Frontal cortex (tissue), 4 donors: Measurements from ENCODE around the gene HLA-DPB1. TPM values are rescaled to one million over a fixed set of nuclear protein-coding genes. Genes with fewer than 3 reads are reported as not detected.
"Not testable (repeated sequence)": the region's sequence is repeated elsewhere in the genome, so short reads cannot be mapped to it uniquely, and the experiment has no call there.

Source experiments
- DNase-seq, 2 donors: peaks; one replicate each; pipeline ENCODE4 v3.0.0; 2012; ENCODE audit warnings: low spot score in 2 of 2
- FAIRE-seq: peaks from 2 replicates; lab custom pipeline; 2012; peaks lifted over from hg19 to GRCh38; lab: Jason Lieb, UNC
- total RNA-seq: library from RNA; depleted of rRNA; stranded (reverse); fragments of >200 nt; gene quantifications from one replicate; pipeline ENCODE4 v1.2.3, GENCODE V29; 2014
- donor health status: control.
- donor health status: control.
- donor health status: control.

Gene HLA-DPB1
- 2.4 TPM for total RNA-seq

DNA sequence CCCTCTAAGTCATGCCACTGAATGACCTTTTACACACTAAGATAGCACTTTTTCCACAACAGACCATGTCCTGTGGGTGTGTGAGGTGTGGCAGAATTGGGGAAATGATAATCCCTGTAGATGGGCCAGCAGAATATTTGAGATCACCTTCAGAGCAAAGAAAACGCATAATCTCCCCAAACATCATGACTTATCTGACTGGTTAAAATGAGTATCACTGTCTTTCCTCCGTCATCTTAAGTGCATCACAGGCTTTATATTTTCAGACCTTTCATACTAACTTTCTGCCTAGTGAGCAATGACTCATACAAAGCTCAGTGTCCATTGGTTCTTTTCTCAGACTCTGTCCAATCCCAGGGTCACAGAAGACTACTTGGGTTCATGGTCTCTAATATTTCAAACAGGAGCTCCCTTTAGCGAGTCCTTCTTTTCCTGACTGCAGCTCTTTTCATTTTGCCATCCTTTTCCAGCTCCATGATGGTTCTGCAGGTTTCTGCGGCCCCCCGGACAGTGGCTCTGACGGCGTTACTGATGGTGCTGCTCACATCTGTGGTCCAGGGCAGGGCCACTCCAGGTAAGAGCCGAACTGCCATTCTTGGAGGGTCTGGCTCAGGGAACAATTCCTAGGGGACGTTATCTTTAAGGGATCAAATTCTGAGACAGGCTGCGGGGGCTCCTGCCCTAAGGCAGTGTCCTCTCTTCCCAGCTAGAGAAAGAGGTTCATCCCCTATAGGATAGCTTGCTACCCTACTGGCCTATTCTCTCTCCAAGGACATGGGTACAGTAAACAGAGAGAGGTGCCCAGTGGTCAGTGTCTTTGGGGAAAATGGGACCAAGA lies at the start of gene HLA-DPB1:
Gene HLA-DPB1, plus strand, starts transcription at position 423 of the 838 bp plus-strand sequence. Its CDS starts 52 bp downstream, at position 475.
- DNase-seq (peak in 1 of 2 donors; percentile 57), FAIRE-seq (no peak)

DNA sequence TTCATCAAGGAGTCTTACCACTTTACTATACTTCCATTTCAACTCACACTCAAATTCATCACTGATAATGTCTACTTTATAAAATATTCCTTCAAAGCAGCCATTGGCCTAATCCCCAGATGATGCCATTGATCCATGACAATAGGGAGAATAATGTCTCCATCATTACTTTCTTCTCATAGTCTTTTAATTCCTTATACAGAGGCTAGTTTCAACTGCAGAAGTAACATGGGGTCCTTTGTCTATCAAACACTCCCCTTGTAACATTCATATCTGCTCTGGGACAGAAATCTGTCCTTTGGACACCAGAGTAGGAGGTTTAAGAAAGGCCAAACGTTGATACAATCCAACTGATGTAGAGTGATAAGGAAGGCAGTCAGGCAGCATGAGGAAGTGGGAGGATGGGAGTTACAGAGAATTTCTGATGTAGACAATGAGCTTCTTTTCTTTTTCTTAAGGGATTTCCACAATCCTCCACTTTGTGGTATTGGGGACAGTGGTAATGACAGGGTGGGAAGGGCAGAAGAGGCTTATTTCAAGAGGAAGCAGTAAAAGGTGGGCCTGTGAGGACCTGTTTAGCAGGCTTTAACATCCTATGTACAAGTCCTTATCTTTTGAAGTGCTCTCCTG lies 47.5 kb upstream of the HLA-DPB1 start:
- DNase-seq = no peak
- FAIRE-seq = no peak

DNA sequence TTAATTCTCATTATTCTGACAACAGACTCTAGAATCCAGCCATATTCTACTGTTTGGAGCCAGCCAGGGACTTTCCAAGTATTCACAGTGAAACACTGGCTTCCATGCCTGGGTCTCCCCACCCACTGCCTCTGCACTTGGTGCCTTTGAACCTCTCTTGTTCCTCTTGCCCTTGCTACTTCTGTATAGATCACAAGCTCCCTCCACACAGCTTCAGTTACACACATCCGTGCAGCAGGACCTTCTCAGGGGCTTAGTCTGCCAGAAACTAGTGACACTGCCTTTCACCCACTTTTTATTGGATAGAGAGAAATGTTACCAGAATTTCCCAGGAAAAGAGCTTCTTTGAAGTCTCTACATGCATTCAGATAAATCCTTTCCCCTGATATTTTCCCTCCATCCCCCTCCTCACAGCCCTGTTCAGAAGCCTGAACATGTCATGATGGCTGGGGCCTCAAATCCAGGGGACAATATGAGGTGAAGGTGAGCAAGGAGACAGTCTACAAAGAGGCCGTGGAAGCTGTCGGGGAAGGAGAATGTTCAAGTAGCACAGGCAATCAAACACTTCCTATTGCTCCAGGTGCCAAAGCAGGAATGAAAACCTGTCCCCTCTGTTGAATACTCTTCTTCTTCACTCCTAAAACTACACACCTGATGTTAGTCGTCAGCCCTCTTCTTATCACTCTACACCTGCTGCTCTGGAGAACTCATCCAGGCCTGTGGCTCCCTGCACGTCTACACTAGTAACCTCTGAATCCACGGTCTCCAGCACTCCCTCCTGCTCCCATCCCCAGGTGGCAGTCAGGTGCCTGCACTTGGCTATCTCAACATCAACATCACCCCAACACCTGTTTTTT lies 46.2 kb upstream of the HLA-DPB1 start:
- FAIRE-seq (no peak), DNase-seq (no peak)

DNA sequence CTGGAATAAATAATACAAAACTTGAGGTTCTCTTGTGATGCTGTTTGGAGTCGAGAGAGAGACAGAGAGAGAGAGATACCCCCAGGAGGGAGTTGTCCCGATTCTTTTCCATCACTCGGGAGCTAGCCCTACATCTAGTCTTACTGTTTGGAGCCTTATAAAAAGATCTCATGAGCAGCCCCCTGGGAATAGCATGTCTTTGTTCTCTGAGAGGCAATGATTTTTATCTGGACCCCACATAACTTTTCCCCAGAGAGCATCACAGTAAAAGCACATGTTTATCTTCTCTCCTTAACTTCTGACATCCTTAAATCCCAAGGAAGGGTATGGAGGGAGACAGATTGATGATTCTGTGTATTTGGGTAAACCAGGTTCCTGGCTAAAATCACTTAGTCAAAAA lies 45.5 kb upstream of the HLA-DPB1 start:
- no peak for FAIRE-seq
- no peak for DNase-seq

DNA sequence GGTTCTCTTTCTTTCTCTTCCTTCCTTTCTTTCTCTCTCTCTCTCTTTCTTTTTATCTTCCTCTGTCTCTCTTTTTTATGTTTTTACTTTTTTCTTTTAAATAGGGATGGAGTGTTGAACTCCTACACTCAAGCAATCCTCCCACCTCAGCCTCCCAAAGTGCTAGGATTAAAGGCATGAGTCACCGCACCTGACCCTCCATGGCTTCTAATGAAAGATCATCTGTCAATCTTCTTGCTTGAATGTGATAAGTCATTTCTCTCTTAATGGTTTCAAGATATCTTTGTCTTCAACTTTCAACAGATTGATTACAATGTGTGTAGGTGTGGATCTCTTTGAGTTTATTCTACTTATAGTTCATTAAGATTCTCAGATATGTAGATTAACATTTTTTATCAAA lies 41.2 kb upstream of the HLA-DPB1 start:
- DNase-seq (no peak), FAIRE-seq (no peak)

DNA sequence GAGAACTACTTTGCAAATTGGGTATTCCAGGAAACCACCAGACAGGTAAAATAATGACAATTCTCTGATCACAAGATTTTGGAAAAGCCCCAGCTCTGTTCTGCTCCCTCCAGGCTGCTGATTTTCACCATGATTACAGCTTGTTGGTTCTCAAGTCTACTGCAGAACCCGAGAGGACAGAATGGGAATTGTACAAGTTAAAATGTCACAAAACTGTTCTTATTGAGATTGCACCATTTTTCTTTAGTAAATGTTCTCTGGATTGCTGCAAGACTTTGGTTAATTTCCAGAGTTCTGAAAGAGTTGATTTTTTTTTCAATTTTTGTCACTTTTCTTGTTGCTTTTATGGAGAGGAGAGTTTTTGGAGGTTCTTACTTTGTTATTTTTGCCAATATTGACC lies 39.3 kb upstream of the HLA-DPB1 start:
- no peak for FAIRE-seq

DNA sequence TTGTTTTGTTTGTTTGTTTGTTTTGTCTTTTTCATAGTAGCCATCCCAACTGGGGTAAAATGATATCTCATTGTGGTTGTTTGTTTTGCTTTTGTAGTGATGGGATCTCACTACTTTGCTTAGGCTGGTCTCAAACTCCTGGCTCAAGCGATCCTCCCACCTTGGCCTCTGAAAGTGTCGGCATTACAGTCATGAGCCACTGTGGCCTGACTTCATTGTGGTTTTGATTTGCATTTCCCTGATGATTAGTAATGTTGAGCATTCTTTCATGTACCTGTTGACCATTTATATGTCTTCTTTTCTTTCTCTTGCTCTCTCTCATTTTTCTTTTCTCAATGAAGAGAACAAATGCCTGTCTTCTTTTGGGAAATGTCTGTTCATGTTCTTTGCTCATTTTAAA lies 35.6 kb upstream of the HLA-DPB1 start:
- no peak for FAIRE-seq
- DNase-seq = no peak

More for the DNA sequence above, 39.3 kb upstream of the HLA-DPB1 start:
- DNase-seq = no peak

DNA sequence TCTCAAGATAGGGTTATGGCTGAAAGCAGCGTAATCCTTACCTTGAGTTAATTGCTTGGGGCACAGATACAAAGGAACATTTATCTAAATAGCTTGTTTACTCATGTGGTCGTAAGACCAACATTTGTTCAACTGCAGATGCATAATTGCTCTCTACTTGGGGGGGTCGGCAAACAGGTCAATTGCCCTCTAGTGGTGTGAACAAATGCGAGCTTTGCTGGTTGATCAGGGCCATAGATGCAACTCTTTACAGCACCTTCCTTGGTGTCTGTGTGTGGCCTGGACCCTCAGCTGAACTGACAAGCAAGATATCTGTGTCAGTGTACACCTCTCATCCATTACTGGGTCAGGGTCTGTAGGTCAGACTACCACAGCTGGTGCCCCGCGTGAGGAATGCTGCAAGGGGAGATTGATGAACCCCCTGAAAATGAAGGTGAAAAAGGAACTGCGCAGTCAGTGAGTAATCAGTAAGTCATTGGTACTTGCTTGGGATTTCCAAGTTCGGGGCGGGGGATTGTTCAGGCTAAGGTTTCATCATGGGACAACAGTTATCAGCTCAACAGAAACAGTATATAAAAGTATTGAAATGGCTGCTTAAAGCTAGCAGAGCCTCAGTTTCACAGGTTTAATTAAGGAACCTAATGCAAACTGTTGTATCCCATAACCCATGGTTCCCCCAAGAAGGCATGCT lies 26.3 kb upstream of the HLA-DPB1 start:
- no peak for FAIRE-seq
- DNase-seq = no peak

DNA sequence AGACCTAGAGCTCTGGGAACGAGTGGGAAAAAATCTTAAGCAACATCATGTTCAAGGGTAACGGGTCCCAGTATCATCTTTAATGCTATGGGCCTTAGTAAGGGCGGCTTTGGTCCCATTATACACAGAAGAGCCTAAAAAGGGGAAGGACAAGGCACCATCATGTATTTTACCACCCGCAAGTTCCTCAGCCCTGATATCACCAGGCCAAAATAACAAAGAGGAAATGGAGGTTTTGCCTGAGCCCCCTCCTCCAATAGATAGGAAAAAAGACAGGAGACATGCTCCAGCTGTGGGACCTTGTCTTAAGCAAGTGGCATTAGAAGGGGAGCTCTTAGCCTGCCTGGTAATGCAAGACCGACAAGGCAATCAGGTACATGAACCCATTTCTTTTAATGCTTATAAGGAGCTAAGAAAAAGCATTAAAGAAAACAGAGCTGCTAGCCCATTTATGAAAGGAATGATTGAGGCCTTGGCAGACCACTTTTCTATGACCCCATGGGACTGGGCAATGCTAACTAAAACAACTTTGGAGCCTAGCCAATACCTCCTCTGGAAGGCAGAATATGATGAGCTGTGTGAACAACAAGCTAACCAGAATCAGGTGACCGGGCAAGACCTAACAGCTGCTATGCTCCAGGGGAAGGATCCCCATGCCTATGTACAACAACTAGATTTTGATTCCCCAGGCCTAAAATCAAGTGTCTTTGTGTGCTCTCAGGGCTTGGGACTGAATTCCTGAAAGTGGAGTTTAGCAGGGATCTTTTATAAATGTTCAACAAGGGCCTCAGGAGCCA lies 25.6 kb upstream of the HLA-DPB1 start:
- no peak for FAIRE-seq
- DNase-seq = no peak

DNA sequence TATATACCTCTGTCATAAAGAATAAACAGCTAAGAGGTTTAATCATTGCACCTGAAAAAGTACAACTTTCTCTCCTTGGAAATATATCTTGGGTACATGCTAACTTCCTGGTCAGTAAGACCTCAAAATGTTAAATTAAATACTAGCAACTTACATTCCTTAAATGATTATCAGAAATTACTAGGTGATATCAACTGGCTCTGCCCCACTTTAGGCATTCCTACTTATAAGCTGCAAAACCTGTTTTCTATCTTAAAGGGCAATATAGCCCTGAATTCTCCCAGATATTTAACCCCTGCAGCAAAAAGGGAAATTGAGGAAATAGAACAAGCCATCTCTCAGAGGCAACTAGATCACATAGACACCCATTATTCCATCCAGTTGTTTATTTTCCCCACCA lies 23.2 kb upstream of the HLA-DPB1 start:
- no peak for FAIRE-seq

DNA sequence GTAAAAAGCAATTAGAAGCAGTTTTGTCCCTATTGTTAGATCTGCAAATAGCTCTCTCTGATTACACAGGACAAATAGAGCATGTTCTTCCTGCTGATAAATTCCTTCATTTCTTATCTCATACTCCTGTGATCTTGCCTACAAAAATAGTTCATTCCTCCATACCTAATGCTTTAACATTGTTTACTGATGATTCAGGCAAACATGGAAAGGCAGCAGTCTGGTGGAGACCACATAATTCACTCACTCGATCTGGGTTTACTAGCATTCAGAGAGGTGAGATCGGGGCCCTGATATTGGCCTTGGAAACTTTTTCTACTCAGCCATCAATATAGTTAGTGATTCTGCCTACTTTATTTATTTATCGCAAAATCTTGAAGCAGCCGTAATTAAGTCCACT lies 22.6 kb upstream of the HLA-DPB1 start:
- FAIRE-seq (no peak), DNase-seq (no peak)

More for the DNA sequence above, 23.2 kb upstream of the HLA-DPB1 start:
- DNase-seq = no peak

DNA sequence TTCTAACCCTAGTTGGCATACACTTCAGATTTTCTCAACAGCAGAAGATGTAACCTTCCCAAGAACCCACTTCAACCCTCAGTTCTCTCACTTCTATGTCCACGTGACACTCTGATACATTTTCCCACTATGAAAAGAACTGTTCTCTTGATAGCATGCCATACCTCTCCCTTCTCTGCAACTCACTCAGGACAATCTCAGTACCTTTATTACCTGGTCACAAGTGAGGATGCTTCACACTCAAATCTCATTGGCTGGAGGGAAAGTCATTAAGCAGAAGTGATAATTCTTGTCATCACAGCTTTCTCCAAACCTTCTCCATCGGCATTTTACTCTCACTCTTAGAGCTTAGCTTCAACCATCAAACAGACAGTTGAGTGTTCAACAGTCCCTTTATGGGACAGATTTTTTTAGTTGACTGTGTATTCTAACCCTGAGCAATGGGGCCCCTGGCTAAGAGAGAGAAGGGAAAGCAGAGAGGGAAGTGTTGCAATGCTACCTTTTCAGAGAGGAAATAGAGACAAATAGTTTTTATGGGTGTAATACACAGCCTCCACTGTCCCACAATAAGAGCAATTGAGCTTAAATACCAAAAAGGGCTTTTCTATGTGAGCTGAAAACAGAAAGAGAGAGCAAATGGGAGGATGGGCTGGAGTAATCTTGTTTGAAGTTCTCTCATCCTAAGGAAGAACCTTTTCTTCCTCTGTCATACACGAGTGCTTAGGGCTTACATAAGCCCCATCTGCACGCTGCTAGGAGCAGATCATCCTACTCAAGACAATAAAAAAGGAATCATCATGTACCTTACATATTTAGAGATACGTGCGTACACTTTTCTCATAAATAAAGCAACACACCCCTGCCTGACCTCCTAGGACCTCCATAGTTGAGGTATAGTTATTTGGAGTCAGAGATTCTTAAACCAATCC lies 18.3 kb upstream of the HLA-DPB1 start:
- no peak for FAIRE-seq
- DNase-seq = no peak

DNA sequence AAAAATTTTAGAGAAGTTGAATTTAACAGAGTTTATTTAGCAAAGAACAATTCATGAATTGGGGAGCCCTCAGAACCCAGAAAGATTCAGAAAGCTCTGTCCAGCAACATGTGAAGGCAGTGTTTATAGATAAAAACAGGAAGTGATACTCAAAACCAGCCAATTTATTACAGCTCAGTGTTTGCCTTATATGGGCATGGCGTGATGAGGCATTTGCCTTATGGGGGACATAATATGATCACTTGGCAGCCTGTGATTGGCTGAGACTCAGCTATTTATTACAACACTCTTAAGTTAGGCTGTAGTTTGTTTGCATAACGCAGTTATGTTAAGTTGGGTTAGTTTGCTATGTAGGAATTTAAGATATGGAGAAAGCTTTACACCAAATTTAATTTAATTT lies 13.8 kb upstream of the HLA-DPB1 start:
- DNase-seq (no peak), FAIRE-seq (no peak)

DNA sequence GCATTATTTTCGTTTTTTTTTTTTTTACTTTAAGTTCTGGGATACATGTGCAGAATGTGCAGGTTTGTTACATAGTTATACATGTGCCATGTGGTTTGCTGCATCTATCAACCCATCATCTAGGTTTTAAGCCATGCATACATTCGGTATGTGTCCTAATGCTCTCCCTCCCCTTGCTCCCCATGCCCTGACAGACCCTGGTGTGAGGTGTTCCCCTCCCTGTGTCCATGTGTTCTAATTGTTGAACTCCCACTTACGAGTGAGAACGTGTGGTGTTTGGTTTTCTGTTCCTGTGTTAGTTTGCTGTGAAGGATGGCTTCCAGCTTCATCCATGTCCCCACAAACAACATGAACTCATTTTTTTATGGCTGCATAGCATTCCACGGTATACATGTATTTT lies 12.4 kb upstream of the HLA-DPB1 start:
- not testable (repeated sequence) for FAIRE-seq, DNase-seq

DNA sequence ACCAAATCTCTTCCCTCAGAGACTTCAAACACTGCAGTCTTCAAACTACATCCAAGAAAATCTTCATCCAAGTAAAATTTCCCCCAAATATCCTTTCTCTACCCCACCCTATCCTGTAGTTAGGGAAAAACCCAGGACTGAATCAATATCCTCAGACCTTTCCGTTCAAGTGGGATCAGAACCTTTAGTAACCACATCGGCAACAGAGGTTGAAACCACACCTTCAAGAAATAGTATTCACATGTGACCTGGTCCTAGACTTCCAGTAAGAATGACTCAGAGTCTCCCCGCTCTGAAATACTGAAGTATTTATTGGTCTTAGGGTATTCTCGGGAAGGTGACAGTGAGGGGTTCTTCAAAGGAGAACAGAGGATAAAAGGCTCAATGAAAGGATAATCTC lies 11.1 kb upstream of the HLA-DPB1 start:
- no peak for DNase-seq
- FAIRE-seq = no peak

DNA sequence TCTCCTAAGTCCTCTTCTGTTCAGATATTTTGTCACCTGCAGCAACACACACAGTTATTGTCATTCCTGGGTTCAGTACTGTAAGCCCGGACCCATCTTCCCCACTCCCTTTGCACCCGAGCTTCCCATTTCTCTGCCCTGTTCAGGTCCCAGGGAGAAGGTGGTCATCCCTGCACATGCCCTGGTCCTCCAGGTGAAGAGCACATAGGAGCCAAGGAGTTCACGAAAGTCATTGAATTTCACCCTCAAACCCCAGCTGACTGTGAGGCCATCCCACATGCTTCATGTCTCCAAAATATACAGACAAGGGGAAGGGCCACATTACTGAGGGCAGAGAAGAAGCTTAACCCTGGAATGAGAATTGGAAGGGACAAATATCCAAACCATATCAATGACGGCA lies 10.5 kb upstream of the HLA-DPB1 start:
- no peak for FAIRE-seq

DNA sequence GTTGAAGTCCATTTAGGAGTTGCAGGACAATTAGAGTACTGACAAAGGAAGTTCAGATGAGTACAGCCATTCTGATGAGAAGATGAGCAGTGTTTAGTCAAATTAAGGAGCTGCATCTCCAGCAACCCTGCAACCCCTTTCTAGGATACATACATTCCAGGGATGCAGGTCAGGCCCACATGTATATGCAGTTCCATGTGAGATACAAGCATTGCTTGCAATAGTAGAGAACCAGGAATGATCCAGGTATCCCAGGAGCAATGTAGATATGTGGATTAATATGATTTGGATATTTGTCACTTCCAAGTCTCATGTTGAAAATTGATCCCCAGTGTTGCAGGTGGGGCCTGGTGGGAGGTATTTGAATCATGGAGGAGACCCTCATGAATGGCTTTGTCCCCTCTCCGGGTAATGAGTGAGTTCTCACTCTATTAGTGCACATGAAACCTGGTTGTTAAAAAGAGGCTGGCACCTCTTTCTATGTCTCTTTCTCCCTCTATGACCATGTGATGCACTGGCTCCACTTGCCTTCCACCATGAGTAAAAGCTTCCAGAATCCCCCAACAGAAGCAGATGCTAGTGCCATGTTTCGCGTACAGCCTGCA lies 8.8 kb upstream of the HLA-DPB1 start:
- DNase-seq = no peak
- no peak for FAIRE-seq

More for the DNA sequence above, 10.5 kb upstream of the HLA-DPB1 start:
- DNase-seq = no peak
